ENCODE measurements around the gene MRPS18A. TPM values are rescaled to one million over a fixed set of nuclear protein-coding genes. Genes with fewer than 3 reads are reported as not detected.
A peak's percentile ranks its signal among the peaks of the same experiment; 100 is the strongest.

The MRPS18A gene
- total and polyA plus RNA-seq, 2 donors (not counting 3 experiments of a cell fraction or from before 2014, with no cell fraction given) = 39.8 to 83.8 TPM

- TF ChIP-seq EZH2 (IDR thresholded peaks at IDR 0.05; ENCODE audit: borderline replicate concordance, low read depth, low read length, severe bottlenecking) = no peak
- no peak for TF ChIP-seq JUN (IDR thresholded peaks at IDR 0.05; ENCODE audit: borderline replicate concordance, insufficient read depth, insufficient read length, low read depth)
- no peak for TF ChIP-seq GATA2 (IDR thresholded peaks at IDR 0.05; ENCODE audit: insufficient read depth, insufficient read length, low read depth, low read length)
- TF ChIP-seq FOS (IDR thresholded peaks at IDR 0.05; ENCODE audit: borderline replicate concordance, insufficient read depth, low read length) = no peak
- TF ChIP-seq MYC (IDR thresholded peaks at IDR 0.05; ENCODE audit: low read depth, low read length) = no peak
- TF ChIP-seq MAX (IDR thresholded peaks at IDR 0.05; ENCODE audit: insufficient read depth, insufficient read length) = no peak
- peak; percentile 20 for TF ChIP-seq POLR2A (IDR thresholded peaks at IDR 0.05; ENCODE audit: low read depth, low read length)
- peak; percentile 50 for TF ChIP-seq POLR2AphosphoS5 (IDR thresholded peaks at IDR 0.05; ENCODE audit: insufficient read depth, low read depth, low read length)
- peak; percentile 70 to 90 for TF ChIP-seq CTCF (IDR thresholded peaks at IDR 0.05; ENCODE audit: extremely low read depth in 1 of 2, insufficient read depth in 1 of 2, low read depth in 1 of 2, low read length in 2 of 2)
- H3K36me3 ChIP-seq (ENCODE audit: control insufficient read depth in 2 of 2, extremely low read depth in 1 of 2, insufficient read depth in 2 of 2, low read length in 2 of 2) = peaks cover 2 to 11% of the 10 kb centered on the region in 2 experiments
- H3K4me1 ChIP-seq (ENCODE audit: control insufficient read depth, extremely low read depth, insufficient read depth, low read length) = peaks cover 5% of the 10 kb centered on the region
- H3K9me3 ChIP-seq (replicated peaks; ENCODE audit: control insufficient read depth, insufficient read depth, low read length) = no peaks in the 10 kb centered on the region
- dilution Hi-C loops (cut with MboI; ENCODE audit: extremely low pct_ligation_motif_present, low sequenced_read_pairs) (no loop called here), intact Hi-C loops (cut with micrococcal nuclease) (loop anchor here (5.0 kb wide), 1 partner anchor 169 kb away; no protein-coding TSS in a partner anchor)
- no peak overlapping the region for H3K9ac ChIP-seq (replicated peaks; ENCODE audit: extremely low read depth, insufficient read depth, low read length)
- H3K9me1 ChIP-seq (replicated peaks; ENCODE audit: control insufficient read depth, extremely low read depth, insufficient read depth, low read length) = no peaks in the 10 kb centered on the region
- no peaks in the 10 kb centered on the region for H3K79me2 ChIP-seq (ENCODE audit: control insufficient read depth, insufficient read depth, low read length)
- FAIRE-seq (no peak), DNase-seq (ENCODE audit: low read depth, low spot score) (peak; percentile 73)
- no peaks in the 10 kb centered on the region for H3K27me3 ChIP-seq (ENCODE audit: control insufficient read depth in 2 of 2, insufficient read depth in 2 of 2, low read length in 2 of 2)
- CTCF ChIA-PET = interaction anchor here (0.7 to 7.1 kb wide), 29 partner anchors 12 to 411 kb away, joined by 3 to 177 read pairs (median 6); partner anchors contain the start of genes MRPS18A and VEGFA
- no peak overlapping the region for H3K4me2 ChIP-seq (ENCODE audit: insufficient read depth, low read length)
- H3K27ac ChIP-seq (ENCODE audit: insufficient read depth, low read depth, low read length) = no peak overlapping the region
- no TSS peak for BruUV-seq (replicated peaks)
- no peak overlapping the region for H3K4me3 ChIP-seq (replicated peaks in 1 of 3; ENCODE audit: insufficient read depth in 1 of 3, low read depth in 1 of 3, low read length in 3 of 3)
- no peak overlapping the region for H2AFZ ChIP-seq (ENCODE audit: low read depth, low read length)
- POLR2A ChIA-PET = interaction anchor here (0.6 to 0.9 kb wide), 2 partner anchors 65 to 104 kb away, joined by 3 to 7 read pairs; no protein-coding TSS in a partner anchor
- H4K20me1 ChIP-seq (replicated peaks; ENCODE audit: control insufficient read depth, extremely low read depth, insufficient read depth, low read length) = no peaks in the 10 kb centered on the region
Measured at GRCh38 chr6:43668151-43669028, 19.2 kb downstream of the MRPS18A start.
